Adipose tissue (tissue), 3 donors: ENCODE measurements around the gene CPB1. TPM values are rescaled to one million over a fixed set of nuclear protein-coding genes. Genes with fewer than 3 reads are reported as not detected.
"Not testable (repeated sequence)": the region's sequence is repeated elsewhere in the genome, so short reads cannot be mapped to it uniquely, and the experiment has no call there.

Experiments used
- H3K27ac ChIP-seq: one replicate; pipeline ENCODE4 v1.5.1; 2013; ENCODE audit warnings: low read depth, low read length
- WGBS, 3 donors: extraction: QIAGEN DNeasy Blood & Tissue Kit; methylation state at CpG; one replicate each; pipeline ENCODE4 v1.1.7; 2013; 5-methylcytosine and 5-hydroxymethylcytosine counted together
- polyA plus RNA-seq, 3 donors: library from polyadenylated mRNA; stranded (reverse); fragments of 200-250 nt; gene quantifications; one replicate each; pipeline ENCODE4 v1.2.3, GENCODE V29; 2013
- donor health status: healthy with polysubstance abuse.
- donor health status: Bipolar disorder and iron deficiency.
- donor health status: healthy.

CPB1 gene
- polyA plus RNA-seq: 1,000 to 10,000 TPM in 1 of 3 donors, 10 to 100 TPM in 2; 13.8 to 8,047 (median 53.0) TPM

- H3K27ac ChIP-seq: no peak within 1 kb of the TSS
Measured at GRCh38 chr3:148827585-148827984, at the start of gene CPB1. Gene CPB1 (plus strand): TSS chr3:148827811. CDS start chr3:148827824, 13 bp downstream.

- 94 to 99% (median 96%) methylated on average over 3 of the region's 3 CpGs for WGBS, 3 donors
- H3K27ac ChIP-seq: no peak overlapping the region
Measured at GRCh38 chr3:148778926-148779325, 48.7 kb upstream of the CPB1 start.

DNA sequence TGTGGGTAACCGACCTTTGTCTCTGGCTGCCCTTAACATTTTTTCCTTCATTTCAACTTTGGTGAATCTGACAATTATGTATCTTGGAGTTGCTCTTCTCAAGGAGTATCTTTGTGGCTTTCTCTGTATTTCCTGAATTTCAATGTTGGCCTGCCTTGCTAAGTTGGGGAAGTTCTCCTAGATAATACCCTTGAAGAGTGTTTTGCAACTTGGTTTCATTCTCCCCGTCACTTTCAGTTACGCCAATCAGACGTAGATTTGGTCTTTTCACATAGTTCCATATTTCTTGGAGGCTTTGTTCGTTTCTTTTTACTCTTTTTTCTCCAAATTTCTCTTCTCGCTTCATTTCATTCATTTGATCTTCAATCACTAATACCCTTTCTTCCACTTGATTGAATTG is 42.6 kb upstream of the CPB1 start:
- H3K27ac ChIP-seq: not testable (repeated sequence)
- WGBS, 3 donors: 53 to 87% (median 72%) methylated on average over 6 of the region's 6 CpGs

DNA sequence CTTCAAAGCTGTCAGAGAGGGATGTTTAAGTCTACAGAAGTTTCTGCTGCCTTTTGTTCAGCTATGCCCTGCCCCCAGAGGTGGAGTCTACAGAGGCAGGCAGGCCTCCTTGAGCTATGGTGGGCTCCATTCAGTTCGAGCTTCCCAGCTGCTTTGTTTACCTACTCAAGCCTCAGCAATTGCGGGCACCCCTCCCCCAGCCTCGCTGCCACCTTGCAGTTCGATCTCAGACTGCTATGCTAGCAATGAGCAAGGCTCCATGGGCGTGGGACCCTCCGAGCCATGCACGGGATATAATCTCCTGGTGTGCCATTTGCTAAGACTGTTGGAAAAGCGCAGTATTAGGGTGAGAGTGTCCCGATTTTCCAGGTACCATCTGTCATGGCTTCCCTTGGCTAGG is 41.5 kb upstream of the CPB1 start:
- H3K27ac ChIP-seq: not testable (repeated sequence)
- 91 to 95% (median 94%) methylated on average over 9 of the region's 9 CpGs for WGBS, 3 donors

GRCh38 chr3:148789146-148789545 is 38.5 kb upstream of the CPB1 start:
- 31 to 51% (median 40%) methylated on average over 6 of the region's 6 CpGs for WGBS, 3 donors
- H3K27ac ChIP-seq: no peak overlapping the region

- 75 to 91% (median 90%) methylated on average over 2 of the region's 2 CpGs for WGBS, 3 donors
- H3K27ac ChIP-seq: no peak overlapping the region
Measured at GRCh38 chr3:148789906-148790305, 37.7 kb upstream of the CPB1 start.

DNA sequence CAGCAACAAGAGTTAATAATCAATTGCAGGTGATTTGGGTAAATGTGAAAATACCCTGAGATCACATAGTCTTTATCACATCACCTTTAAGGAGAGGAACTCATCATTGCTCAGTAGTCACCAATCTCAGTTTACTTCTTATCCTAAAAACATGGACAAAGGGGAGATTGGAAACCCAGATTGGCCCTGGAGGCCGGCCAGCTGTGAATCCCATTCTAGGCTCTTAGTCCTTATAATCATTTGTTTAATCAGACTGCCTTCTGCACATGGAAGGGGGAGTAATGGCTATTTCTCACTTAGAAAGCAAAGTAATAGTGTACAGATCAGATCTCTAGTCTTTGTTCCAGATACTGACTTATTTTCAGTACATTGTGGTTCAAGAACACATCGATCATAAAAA is 37.2 kb upstream of the CPB1 start:
- H3K27ac ChIP-seq: no peak overlapping the region
- WGBS, 3 donors: 62 to 88% (median 69%) methylated on average over 2 of the region's 2 CpGs

DNA sequence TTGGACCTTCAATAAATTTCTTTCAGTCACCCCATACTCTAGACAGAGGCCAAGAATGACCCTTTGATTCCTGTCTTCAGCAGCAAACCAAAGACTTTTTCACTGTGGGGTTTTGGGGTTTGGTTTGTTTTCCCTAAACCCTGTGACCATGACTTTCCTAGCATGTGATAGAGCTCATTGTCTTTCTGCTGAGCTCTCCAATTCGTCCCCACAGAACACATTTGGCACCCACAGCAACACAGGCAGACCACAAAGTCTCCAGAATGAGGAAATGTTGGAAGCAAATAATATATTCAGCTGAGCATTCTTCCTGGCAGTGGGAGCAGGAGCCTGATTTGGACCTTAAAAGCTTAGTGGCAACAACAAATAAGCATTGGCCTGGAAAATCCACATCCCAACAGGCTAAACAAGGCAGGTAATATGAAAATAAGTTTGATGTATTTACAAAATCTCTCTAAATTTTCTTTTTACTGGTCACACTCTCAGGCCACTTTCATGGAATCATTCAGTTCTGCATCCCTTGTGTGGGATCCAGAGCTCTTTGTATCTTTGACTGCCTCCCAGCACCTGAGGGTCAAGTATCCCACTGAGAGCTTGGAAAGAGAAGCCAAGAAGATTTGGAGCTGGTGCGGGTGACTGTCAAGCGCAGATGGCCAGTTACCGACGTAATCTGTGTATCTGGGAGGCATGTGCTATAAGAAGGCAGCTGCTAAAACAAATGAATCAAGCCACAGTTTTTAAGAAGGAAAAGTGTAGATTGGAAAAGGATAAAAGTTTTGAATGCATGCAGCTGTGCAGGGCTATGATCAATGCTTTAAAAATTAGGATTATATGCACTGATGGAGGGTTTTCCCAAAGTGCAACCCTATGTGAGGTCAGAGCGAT is 36.5 kb upstream of the CPB1 start:
- WGBS, 3 donors: 60% methylated on average over 6 of the region's 6 CpGs
- no peak overlapping the region for H3K27ac ChIP-seq

DNA sequence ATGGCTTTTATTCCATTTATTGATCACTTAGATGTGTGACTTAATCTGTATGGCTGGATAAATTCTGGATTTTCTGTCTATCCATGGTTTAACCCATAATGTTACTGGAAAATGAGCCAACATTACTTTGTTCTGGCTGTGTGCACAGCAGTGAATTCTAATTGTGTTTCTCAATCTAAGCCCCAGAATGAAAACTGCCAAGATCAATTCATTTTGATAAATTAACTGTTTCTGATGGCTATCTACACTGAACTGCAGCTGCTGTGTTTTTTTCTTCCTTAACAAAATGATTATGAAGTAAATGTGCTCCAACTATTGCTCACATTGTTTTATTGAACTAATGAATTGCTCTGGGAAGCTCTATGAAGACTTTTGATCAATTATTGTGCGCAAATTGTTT is 35.7 kb upstream of the CPB1 start:
- WGBS, 3 donors: 88 to 97% (median 94%) methylated on average over 1 of the region's 1 CpG
- H3K27ac ChIP-seq: no peak overlapping the region

DNA sequence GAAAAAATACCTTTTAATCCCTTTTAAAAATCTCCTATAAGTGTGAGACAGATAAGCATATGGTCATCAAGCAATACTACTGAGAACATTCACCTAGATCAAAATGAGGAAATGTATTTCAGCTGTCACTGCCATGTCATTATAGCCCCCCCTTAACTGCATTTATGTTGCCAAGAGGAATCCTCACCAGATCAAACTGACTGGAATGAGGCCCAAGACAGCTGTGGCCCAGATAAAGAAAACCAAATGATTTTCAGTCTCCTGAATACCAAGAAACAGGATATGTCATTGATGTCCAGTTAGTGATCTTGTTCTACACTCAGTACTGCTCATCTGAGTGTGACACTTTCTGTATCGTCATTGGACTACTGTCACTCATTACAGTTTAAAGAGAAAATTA is 35.1 kb upstream of the CPB1 start:
- 82 to 94% (median 94%) methylated on average over 1 of the region's 1 CpG for WGBS, 3 donors
- no peak overlapping the region for H3K27ac ChIP-seq

GRCh38 chr3:148796799-148797198 is 30.8 kb upstream of the CPB1 start:
- H3K27ac ChIP-seq: no peak overlapping the region
- 59 to 79% (median 65%) methylated on average over 1 of the region's 1 CpG for WGBS, 3 donors

GRCh38 chr3:148797795-148798194 is 29.8 kb upstream of the CPB1 start:
- H3K27ac ChIP-seq: no peak overlapping the region
- WGBS, 3 donors: 94 to 97% (median 97%) methylated on average over 2 of the region's 2 CpGs

DNA sequence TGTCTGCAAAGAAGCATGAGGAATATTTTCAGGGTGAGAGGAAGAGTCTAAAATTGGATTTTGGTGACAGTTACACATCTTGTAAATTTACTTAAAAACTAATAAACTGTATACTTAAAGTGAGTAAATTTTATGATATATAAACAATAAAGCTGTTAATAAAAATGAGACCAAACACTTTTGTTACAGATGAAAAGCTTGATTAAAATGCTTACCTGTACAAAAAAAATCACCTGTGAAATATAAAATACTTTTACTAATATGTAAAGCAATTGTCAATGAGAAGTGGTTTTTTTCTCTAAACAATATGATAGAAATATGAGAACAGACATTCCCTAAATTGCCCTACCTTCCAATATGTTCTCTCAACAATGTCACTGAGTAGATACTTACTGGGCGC is 27.2 kb upstream of the CPB1 start:
- no peak overlapping the region for H3K27ac ChIP-seq
- 89 to 97% (median 93%) methylated on average over 1 of the region's 1 CpG for WGBS, 3 donors

GRCh38 chr3:148809835-148810234 is 17.8 kb upstream of the CPB1 start:
- 71 to 87% (median 81%) methylated on average over 2 of the region's 2 CpGs for WGBS, 3 donors

DNA sequence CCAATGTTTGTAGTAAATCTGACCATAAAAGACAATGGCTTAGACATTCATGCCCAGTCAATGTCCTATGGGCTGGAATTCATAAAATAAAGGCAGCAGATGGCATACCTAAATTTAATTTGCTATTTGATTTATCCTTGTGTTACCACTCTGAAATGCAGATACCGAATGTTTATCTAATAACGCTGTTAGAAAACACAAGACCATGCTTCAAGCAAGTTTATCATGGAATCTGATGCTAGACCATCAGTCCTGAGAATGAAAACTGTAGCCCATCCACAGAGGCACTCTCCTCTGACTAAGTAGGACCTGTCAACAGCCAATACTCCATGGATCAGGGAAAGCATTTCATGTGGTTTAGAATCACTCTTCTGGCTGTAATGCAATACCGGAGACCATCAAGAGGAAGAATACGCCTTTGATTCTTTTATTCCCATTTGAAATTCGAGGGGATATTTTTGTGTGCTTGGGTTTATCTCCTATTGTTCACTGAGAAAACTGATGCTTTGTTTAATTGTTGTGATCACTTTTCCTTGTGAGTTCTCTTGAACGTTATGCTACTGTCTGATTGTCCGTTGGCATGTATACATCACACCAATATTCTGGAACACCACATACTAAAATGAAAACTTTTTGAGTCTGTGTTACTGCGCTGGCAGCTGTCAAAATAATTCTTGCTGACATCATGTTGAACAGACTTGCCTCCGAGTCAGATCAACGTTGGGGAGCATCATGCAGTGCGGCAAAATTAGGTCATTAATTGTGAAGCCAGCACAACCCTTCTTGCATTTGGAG is 12.1 kb upstream of the CPB1 start:
- 83 to 88% (median 87%) methylated on average over 11 of the region's 11 CpGs for whole genome bisulfite sequencing, 3 donors

More at GRCh38 chr3:148809835-148810234, 17.8 kb upstream of the CPB1 start:
- H3K27ac ChIP-seq: no peak overlapping the region

GRCh38 chr3:148816427-148816826 is 11.2 kb upstream of the CPB1 start:
- no peak overlapping the region for H3K27ac ChIP-seq
- 81 to 89% (median 85%) methylated on average over 2 of the region's 2 CpGs for WGBS, 3 donors

More for the DNA sequence above, 12.1 kb upstream of the CPB1 start:
- H3K27ac ChIP-seq: no peak overlapping the region

DNA sequence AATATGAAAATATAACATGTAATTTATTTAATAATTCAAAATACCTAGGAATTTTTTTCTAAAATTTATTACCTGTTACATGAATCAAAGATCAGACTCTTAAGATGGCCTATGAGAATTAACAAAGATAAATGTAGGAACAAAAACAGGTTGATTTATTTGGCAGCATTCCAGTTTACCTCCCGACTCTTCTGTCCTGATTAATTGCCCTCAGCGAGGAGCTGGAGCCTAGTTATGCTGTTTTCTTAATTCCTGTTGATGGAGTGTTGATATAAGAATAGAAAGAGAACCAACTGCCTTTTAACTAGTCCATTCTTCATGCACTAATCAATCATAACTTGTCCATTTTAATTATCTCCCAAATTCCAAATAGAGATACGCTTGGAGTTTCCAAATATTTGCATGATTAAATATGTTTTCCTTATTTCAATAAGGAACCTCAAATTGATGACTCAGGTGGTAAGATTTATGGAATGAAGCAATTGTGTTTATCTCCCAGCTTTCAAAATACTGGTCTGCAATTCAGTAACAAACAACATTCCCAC is 10.6 kb upstream of the CPB1 start:
- no peak overlapping the region for H3K27ac ChIP-seq
- 26 to 57% (median 48%) methylated on average over 3 of the region's 3 CpGs for WGBS, 3 donors

DNA sequence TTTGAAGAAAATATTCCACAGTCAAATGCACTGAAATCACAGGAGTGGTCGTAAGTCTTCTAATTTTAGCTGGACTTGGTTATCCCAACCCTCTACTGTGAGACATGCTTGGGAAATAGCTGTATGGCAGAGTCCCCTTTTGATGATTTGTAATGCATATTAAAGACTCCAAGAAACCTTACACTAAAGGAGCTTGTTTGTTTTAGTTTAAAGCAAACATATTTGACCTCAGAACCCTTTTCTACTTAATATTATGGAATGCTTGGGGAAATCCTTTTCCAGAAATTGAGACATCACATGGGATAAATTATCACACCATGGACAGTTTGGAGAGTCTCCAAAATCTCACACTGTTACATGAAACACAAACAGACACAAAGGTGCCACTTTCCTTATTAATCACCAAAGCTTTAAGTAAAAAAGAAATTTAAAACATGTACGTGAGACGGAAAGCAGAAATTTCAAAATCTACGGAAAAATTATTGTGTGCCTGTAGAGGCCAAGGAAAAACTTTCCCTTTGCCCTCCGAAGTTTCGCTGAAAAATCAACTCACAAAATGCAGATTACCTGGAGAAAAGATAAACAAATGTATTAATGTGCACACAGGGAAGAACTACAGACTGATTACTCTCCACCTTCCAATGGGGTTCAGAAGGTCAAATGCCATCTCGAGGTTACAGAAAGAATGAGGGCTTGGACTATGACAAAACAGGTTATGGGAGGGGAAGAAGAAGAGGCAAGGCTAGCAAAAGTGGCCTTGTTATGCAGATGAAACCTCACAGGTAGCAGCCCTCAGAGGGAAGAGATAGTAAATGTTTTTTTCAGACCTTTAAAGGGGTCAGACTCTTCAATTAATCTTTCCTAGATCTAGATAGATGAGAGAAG is 7.0 kb upstream of the CPB1 start:
- no peak overlapping the region for H3K27ac ChIP-seq
- 50 to 76% (median 74%) methylated on average over 7 of the region's 7 CpGs for WGBS, 3 donors
